C4-2B (cell line): ENCODE results near the gene CRLF2.

Experiments
- ZFX ChIP-seq: fragments of 450-650 bp; IDR thresholded peaks from 2 replicates; pipeline ENCODE4 v1.6.1; 2017
- TF ChIP-seq, protein P1 (sequence below): fragments of 450-650 bp; conservative IDR thresholded peaks from 2 replicates; pipeline ENCODE4 v1.5.1; 2017; ENCODE audit warnings: mild to moderate bottlenecking

DNA sequence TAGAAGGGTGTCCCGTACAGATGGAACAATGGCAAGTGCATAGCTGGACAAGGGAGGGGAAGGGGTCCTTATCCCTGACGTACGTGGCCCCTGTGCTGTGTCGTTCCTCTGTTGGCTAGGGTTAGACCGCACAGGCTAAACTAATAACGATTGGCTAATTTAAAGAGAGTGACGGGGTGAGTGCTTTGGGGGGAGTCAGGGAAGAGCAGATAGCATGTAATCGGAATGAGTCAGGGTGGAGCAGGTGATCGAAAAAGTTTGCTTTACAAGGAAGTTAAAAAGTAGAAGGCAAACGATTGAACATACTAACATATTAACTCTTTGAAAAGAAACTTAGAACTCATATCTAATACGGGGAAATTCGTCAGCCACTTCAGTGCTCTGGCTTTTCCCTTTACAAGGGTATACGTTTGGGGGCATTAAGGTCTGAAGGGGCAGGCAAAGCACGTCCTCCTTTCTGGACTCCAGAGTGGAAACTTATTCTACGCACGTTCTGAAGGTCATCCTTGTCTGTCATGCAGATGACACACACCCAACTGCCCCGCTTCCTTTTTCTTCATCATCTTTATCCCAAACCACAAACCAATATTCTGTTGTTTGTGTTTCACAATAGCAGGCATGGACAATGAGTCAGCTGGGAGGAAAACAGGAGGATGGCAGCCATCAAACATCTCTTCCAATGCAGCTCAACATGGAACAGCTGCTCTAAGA is 10.2 kb upstream of the CRLF2 start:
- TF ChIP-seq, protein P1, sequence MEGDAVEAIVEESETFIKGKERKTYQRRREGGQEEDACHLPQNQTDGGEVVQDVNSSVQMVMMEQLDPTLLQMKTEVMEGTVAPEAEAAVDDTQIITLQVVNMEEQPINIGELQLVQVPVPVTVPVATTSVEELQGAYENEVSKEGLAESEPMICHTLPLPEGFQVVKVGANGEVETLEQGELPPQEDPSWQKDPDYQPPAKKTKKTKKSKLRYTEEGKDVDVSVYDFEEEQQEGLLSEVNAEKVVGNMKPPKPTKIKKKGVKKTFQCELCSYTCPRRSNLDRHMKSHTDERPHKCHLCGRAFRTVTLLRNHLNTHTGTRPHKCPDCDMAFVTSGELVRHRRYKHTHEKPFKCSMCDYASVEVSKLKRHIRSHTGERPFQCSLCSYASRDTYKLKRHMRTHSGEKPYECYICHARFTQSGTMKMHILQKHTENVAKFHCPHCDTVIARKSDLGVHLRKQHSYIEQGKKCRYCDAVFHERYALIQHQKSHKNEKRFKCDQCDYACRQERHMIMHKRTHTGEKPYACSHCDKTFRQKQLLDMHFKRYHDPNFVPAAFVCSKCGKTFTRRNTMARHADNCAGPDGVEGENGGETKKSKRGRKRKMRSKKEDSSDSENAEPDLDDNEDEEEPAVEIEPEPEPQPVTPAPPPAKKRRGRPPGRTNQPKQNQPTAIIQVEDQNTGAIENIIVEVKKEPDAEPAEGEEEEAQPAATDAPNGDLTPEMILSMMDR = no peak
- no peak for TF ChIP-seq ZFX
